Stimulated activated CD8-positive, alpha-beta memory T cell treated with anti-CD3 and anti-CD28 coated beads, Interleukin-15, amount 100 ng/mL, for 4 hours (primary cell): ENCODE measurements around the gene SLC22A14.
A peak's percentile ranks its signal among the peaks of the same experiment; 100 is the strongest.

Experiments
- DNase-seq, 2 donors: peaks; one replicate each; pipeline ENCODE4 v3.0.0-alpha.2; 2020; ENCODE audit warnings: low read depth in 2 of 2

The SLC22A14 gene

GRCh38 chr3:38343797-38344594 lies 61.9 kb downstream of the SLC22A14 start:
- no peak for DNase-seq

DNA sequence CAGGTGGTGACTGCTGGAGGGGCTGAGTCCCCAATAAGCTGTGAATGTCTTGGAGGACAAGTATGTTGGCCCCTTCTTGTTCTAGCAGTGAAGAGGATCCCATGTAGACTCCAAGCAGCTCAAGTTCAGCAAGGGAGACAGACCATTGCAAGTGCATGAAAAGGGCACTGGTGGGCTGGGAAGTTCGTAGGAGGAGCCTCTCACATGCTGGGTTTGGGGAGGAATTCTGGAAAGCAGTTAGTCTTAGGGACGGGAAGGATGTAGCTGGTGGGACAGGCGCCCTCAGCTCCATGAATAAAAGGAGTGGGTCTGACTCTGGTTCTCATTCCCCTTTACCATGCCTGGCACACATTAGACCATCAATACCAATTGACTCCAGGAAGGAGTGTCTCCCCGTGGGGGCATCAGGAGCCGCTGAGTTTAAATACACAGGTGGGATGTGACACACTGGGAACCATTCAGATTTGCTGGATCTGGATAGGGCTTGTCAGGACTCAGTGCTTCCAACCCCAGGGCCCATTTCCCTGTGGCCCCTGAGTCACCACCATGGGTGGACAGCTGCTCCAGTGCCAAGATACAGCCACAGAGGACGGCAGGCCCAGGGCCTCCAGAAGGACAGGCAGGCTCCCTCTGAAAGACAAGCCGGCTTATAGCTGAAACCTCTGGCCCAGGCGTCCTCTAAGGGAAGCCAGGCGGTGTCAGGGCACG lies 63.9 kb downstream of the SLC22A14 start:
- DNase-seq: no peak

DNA sequence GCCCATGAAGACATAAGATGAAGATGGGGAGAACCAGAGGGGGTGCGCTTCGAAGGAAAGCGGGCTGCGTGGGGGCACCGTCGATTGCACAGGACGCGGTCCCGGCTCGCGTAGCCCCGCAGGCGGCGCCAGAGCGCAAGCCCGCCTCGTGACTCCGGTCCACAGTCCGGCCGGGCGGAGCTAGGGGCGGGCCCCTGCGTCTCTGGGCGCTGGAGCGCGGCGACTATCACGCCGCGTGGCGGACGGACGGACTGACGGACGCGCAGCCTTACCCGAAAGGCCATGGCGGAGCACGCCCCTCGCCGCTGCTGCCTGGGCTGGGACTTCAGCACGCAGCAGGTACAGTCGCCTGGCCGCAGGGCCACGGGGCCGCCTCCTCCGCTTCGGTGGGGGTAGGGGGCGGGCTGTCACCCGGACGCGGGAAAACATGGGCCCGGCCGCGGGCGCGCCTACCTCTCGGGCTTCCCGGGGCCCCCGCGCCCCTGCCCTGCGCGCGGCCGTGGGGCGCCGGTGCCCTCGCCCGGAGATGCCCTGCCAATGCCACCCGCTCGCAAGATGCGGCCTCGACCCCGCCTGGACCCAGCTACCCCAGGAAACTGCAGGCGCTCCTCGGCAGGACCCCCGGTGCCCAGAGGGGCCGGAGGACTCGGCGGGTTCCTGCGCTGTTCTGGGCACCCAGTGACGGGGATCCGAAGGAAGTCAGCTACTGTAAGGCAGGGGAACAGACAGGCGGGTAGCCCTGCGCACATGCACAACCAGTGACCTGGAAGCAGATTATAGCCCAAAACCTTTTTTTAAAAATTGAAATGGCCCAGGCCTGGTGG lies 64.7 kb downstream of the SLC22A14 start, which contains the start of gene XYLB:
Gene XYLB (plus strand): TSS at position 199 of the 824 bp plus-strand sequence. CDS start 84 bp downstream, at position 283.
- peak; percentile 34 to 62 for DNase-seq

GRCh38 chr3:38347421-38348200 lies 65.5 kb downstream of the SLC22A14 start:
- DNase-seq: no peak

- no peak for DNase-seq
These were observed 66.8 kb downstream of the SLC22A14 start for GRCh38 chr3:38348903-38349302.

DNA sequence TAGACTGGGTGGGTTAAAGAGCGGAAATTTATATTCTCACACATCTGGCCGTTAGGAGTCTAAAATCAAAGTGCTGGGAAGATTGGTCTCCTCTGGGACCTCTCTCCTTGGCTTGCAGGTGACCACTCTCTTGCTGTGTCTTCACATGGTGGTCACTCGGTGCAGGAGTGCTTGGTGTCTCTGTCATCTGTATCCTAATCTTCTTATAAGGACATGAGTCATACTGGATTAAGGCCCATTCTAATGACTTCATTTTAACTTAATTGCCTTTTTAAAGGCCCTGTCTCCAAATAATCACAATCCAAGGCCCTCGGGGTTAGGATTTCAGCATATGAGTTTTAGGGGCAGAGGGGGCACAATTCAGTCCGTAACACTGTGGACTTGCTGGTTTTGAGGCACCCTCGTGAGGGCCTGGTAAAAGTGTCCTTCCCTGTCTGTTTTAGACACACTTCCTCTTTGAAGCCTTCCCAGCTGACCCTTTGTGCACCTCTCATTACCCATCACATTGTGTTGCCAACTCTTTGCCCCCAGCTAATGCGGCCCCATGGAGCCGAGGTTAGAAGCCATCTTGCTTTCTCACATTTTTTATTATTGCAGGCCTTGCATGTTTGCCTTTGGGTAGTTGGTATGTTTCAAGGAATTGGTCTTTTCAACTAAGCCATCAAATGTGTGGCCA lies 67.7 kb downstream of the SLC22A14 start:
- DNase-seq: no peak

- DNase-seq: no peak
These were observed 71.1 kb downstream of the SLC22A14 start for GRCh38 chr3:38353151-38353550.

- DNase-seq: no peak
These were observed 72.7 kb downstream of the SLC22A14 start for GRCh38 chr3:38354588-38355330.

- DNase-seq: no peak
These were observed 76.9 kb downstream of the SLC22A14 start for GRCh38 chr3:38359038-38359437.

GRCh38 chr3:38360345-38360744 lies 78.3 kb downstream of the SLC22A14 start:
- DNase-seq: no peak

DNA sequence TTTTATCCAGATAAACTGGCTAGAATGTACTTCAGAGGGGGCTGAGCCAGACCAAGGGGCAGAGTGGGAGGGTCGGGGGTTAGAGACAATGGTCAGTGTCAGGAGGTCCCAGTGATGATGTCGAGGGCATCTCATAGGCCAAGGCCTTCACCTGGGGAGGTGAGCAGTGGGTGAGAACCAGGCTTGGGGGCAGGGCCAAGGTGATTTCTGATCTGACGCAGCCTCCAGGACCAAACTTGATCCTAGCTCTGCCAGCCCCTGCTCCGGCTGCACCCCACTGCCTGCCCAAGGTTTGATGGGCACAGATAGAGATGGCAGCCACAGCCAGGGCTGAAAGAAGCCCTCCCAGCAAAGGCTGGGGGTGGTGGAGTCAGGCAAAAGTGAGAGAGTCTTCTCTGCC lies 79.4 kb downstream of the SLC22A14 start:
- no peak for DNase-seq

DNA sequence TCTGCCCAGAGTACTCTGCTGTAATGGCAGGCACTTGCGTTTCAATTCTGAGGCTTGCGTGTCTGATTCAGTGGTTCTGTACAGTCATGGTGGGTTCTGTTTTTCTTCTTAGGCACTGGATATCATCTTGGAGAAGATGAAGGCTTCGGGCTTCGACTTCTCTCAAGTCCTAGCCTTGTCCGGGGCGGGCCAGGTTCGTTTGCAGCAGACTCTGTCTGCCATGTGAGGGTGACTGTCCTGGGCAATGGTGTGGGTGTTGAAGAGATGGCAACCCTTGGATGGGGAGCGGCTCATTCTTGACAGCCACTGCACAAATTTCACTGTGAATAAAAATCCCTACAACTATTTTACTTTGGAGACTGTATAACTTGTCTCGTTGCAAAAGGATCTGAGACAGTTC lies 80.7 kb downstream of the SLC22A14 start:
- DNase-seq: no peak

- DNase-seq: no peak
These were observed 82.8 kb downstream of the SLC22A14 start for GRCh38 chr3:38364721-38365400.

DNA sequence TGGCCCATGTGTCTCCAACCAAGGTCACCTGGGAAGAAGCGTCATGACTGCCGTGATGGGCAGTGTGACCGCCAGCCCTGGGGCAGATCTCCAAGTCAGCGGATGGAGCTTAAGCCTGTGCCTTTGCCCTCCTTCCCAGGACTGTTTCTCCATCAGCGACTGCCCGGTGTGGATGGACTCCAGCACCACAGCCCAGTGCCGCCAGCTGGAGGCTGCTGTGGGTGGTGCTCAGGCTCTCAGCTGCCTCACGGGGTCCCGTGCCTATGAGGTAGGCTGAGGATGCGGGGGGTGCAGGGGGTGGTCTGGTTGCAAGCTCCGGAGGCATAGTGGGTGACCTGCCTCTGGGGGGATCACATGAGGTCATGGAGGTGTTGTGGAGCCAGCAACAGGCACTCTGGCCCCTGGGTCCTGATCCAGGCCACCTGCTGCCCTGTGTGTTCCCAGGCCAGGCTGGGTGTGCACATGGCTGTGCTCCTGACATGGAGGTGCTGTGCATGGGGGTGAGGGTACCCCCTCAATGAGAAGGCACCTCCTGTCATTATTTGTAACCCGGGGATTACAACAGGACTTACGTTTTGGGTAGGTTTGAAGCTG lies 83.5 kb downstream of the SLC22A14 start:
- DNase-seq: no peak

DNA sequence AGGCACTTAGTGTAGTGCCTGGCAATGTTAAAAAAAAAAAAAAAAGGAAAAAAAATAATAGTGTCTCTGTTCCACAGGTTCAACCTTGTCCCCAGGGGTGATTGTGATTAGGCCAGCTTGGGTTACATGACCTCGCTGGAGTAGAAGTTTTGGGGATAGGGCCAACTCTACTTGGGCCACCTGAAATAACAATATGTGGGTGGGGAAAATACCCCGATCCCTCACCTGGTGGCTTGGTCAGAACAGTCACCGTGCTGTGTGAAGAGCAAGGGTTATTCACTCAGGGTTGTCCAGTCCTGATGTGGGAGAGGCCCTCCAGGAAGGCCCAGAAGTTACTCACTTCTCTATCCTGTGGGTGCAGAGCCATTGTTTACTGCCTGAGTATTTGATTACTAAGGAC lies 84.0 kb downstream of the SLC22A14 start:
- DNase-seq: no peak

DNA sequence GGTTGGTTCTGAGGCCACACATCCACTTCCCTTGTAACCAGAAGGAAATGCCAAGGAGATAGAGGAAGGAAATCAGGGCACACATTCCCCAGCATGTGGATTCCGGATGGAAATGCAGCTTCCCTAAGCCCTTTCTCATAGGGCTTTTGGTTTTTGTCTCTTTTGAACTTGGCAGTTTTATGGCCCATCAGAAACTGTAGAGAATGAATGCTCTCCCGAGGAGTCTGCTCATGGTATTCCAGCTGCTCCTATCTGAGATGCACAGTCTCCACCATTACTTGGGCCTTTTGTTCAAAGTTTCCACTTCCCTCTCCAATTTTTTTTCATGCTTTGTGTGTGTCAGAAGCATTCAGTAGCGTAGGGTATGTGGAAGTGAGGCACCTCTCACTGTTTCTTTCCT lies 85.7 kb downstream of the SLC22A14 start:
- no peak for DNase-seq
